Heart left ventricle (tissue), 13 donors: Measurements from ENCODE around the gene SLC1A4.

Experiments
- CTCF ChIP-seq, 12 donors: fragments of 200-600 bp; sonication (generic) in 4 of 12; IDR thresholded peaks; one replicate each; pipeline versions ENCODE4 v1.5.0 to v1.8.0; 2018 to 2022; ENCODE audit warnings: antibody characterized with exemption in 12 of 12, mild to moderate bottlenecking in 5 of 12
- POLR2A ChIP-seq, 2 donors: fragments of 450-650 bp; IDR thresholded peaks; one replicate each; pipeline ENCODE4 v1.6.1; 2017; ENCODE audit warnings: antibody characterized with exemption in 2 of 2, mild to moderate bottlenecking in 2 of 2, moderate library complexity in 2 of 2
- donor health status: ischemic (EF 13 %, LVEDD 7.1; RV severe dilation, severe dysfunction).
- donor health status: DM: no; HTN: yes; CAD: no.
- donor health status: DM: no; HTN: no; CAD: no.
- donor health status: ischemic (EF 25% LVEDD 6.9; RV normal size, moderate dysfunction).
- donor health status: ischemic (EF 25% LVEDD 5.7; RV mildly dilated, moderate dysfunction).
- donor health status: ischemic (EF 35%, LVEDD 5.7; RV mildly dilated, moderate dysfunction).
- donor health status: nonischemic (EF 11% LVEDD 7.7; RV severe dilation, severe dysfunction).
- donor health status: DM: yes; HTN: yes; CAD: no.
- donor health status: PGD.
- donor health status: ischemic (EF 29% LVEDD 5.4; RV normal size, mild dysfunction).
- donor health status: nonischemic (EF 23%, LVEDD 6.1; RV moderate dilation, normal function).

- TF ChIP-seq CTCF (IDR thresholded peaks at IDR 0.05): no peak
- TF ChIP-seq POLR2A (IDR thresholded peaks at IDR 0.05): no peak
Measured at GRCh38 chr2:65061146-65061909, 72.1 kb downstream of the SLC1A4 start.
